ENCODE results near the gene MRPL55. TPM values are rescaled to one million over a fixed set of nuclear protein-coding genes. Genes with fewer than 3 reads are reported as not detected.
A peak's percentile ranks its signal among the peaks of the same experiment; 100 is the strongest.

MRPL55 gene
- total RNA-seq (2014; rRNA removed; shearing (Covaris generic)): 109 and 172 TPM in 2 replicates

DNA sequence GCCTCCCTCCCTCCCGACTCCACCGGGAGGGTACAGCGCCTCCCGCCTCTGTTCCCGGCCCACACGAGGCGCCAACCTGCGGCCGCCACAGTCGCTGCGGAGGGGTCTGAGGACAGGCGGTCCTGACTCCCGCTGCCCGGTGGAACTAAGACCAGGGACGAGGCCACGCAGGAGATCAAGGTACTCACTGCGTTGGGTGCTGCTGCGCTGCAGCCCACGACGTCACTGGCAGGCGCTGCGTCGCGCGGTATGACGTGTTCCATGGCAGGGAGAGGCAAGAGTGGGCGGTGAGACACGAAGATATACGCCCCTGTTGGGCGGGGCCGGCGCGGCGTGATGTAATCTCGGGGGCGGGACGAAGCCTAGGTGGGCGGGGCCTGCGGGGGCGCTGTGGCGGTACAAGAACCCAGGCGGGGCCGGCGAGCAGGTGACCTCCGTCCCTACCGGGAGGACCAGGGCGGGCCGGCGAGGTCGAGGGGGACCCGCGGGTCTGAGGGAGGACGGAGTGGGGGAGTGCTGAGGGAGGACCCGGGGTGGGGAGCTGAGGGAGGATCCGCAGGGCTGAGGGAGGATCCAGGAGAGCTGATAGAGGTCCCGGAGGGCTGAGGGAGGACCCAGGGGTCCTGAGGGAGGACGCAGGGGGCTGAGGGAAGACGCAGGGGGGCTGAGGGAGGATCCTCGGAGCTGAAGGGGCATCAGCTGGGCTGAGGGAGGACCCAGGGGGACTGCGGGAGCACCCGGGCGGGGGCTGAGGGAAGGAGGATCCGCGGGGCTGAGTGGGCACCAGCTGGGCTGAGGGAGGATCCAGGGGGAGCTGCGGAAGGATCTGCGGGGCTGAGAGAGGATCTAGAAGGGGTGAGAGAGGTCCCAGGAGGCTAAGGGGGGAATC lies at the start of gene MRPL55:
TSS of gene MRPL55 (minus strand) at position 227 of the 889 bp plus-strand sequence. CDS start 1,039 bp downstream, outside the sequence.
- DNase-seq: peak; percentile 99

DNA sequence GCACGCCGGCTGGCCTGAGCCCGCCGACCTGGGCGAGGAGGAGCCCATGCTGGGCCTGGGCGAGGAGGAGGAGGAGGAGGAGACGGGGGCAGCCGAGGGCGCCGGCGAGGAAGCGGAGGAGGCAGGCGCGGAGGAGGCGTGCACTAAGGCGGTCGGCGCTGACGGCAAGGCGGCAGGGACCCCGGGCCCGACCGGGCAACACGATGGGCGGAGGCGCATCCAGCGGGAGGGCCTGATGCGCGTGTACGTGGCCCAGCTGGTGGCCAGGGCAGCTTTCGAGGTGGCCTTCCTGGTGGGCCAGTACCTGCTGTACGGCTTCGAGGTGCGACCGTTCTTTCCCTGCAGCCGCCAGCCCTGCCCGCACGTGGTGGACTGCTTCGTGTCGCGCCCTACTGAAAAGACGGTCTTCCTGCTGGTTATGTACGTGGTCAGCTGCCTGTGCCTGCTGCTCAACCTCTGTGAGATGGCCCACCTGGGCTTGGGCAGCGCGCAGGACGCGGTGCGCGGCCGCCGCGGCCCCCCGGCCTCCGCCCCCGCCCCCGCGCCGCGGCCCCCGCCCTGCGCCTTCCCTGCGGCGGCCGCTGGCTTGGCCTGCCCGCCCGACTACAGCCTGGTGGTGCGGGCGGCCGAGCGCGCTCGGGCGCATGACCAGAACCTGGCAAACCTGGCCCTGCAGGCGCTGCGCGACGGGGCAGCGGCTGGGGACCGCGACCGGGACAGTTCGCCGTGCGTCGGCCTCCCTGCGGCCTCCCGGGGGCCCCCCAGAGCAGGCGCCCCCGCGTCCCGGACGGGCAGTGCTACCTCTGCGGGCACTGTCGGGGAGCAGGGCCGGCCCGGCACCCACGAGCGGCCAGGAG lies 49.3 kb upstream of the MRPL55 start:
- DNase-seq: peak; percentile 55
- Histone ChIP-seq H3K27me3 (ENCODE audit: control insufficient read depth, insufficient read depth, low read length) (no peaks in the 10 kb centered on the region), H3K36me3 (replicated peaks; ENCODE audit: control insufficient read depth, insufficient read depth, low read length) (no peaks in the 10 kb centered on the region), H3K4me3 (ENCODE audit: insufficient read depth, low read depth, low read length) (no peak overlapping the region)

More for the DNA sequence above, at the start of gene MRPL55:
- peak within 1 kb of the TSS; percentile 94 for H3K4me3 ChIP-seq (ENCODE audit: insufficient read depth, low read depth, low read length)
- H3K27me3 ChIP-seq (ENCODE audit: control insufficient read depth, insufficient read depth, low read length): peaks cover 9% of the 10 kb centered on the region
- H3K36me3 ChIP-seq (replicated peaks; ENCODE audit: control insufficient read depth, insufficient read depth, low read length): peaks cover 8% of the 10 kb centered on the region

DNA sequence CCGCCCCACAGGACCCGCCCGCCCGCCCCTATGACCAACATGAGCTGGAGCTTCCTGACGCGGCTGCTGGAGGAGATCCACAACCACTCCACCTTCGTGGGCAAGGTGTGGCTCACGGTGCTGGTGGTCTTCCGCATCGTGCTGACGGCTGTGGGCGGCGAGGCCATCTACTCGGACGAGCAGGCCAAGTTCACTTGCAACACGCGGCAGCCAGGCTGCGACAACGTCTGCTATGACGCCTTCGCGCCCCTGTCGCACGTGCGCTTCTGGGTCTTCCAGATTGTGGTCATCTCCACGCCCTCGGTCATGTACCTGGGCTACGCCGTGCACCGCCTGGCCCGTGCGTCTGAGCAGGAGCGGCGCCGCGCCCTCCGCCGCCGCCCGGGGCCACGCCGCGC lies 48.6 kb upstream of the MRPL55 start:
- Histone ChIP-seq H3K27me3 (ENCODE audit: control insufficient read depth, insufficient read depth, low read length) (no peaks in the 10 kb centered on the region), H3K4me3 (ENCODE audit: insufficient read depth, low read depth, low read length) (no peak overlapping the region), H3K36me3 (replicated peaks; ENCODE audit: control insufficient read depth, insufficient read depth, low read length) (no peaks in the 10 kb centered on the region)
- peak; percentile 44 for DNase-seq

DNA sequence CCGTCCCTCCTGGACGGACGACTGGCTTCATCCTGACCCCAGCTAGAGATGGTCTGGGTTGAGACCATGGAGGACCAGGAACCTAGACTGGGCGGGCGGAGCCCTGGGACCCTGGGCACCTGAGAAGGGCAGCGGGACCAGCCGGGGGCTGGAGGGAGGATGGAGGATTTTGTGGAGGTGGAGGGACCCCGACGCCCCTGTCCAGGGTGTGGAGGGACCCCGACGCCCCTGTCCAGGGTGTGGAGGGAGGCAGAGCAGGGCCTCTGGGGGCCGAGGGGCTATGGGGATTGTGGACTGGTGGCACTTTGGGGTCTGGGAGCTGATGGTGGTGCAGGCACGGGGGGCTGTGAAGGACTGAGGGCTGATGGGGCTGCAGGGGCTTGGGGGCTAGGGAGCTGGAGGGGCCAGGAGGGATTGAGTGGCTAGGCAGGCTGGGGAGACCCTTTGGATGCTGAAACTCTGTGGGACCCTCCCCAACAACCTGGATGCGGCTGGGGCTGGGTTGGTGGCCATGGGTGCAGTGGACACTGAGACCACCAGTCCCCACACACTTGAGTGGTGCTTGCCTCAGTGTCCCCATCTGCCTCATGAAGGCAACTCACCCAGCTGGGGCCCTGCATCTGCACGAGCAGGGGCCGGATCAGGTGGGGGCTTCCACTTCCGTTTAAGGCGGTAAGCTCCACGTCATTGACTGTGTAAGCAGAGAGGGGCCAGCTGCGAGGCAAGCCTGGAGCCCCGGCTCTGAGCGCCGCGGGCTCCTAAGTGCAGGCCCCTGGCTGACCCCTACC lies 48.0 kb upstream of the MRPL55 start:
- H3K4me3 ChIP-seq (ENCODE audit: insufficient read depth, low read depth, low read length): no peak overlapping the region
- DNase-seq: peak; percentile 47

DNA sequence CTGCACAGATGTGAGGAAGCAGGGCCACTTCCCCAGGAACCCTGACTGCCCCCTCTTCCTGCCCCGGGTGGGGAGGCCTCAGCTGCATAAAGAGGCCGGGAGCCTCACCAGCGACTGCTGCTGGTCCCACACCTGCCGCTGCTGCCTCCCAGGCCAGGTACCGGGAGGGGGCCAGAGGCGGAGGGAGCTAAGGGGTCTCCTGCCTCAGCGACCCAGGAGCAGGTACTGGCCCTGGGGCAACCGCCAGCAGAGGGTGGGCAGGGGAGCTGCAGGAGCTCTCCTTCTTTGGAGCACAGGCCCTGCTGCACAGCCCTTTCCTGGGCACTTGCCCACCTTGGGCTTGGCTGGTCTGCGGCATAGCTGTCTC lies 47.4 kb upstream of the MRPL55 start:
- DNase-seq: peak; percentile 42
- Histone ChIP-seq H3K4me3 (ENCODE audit: insufficient read depth, low read depth, low read length) (no peak overlapping the region), H3K27me3 (ENCODE audit: control insufficient read depth, insufficient read depth, low read length) (no peaks in the 10 kb centered on the region), H3K36me3 (replicated peaks; ENCODE audit: control insufficient read depth, insufficient read depth, low read length) (no peaks in the 10 kb centered on the region)

More for the DNA sequence above, 48.0 kb upstream of the MRPL55 start:
- Histone ChIP-seq H3K27me3 (ENCODE audit: control insufficient read depth, insufficient read depth, low read length) (no peaks in the 10 kb centered on the region), H3K36me3 (replicated peaks; ENCODE audit: control insufficient read depth, insufficient read depth, low read length) (no peaks in the 10 kb centered on the region)

DNA sequence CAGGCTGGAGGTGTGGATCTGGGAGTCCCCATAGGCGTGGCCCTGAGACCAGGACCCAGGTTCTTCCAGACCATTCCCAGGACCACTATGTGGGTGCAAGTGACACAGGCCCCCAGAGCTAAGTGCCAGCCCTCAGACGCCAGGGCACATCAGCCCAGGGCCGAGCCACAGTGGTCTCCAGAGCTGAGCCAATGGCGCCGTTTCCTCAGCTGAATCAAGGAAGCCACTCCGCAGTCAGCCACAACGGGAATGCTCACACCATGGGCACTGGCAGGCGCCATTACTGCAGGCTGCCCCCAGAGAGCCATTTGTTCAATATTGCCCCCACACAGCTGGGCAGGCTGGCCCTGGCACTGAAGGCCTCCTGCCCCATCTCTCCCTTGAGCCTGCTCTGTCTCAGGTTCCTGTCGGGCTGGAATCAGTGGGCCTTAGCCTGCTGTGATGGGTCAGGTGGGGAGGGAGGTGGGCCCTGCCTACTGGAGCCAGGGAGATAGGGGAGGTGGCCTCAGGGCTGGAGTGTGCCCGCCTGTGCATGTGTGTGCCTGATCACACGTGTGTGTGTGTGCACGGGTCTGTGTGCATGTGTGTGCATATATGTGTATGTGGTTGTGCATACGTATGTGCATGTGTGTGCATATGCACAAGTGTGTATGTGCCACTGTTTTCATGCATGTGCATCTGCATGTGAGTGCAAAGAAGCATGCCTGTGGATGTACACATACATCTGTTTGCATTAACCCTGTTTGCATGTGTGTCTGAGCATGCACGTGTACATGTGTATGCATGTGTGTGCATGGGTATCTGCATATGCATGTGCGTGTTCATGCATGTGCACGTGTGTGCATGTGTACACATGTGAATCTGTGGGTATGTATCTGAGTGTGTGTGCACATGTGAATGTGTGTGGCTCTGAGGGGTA lies 46.8 kb upstream of the MRPL55 start:
- peak; percentile 48 for DNase-seq
- no peak overlapping the region for H3K4me3 ChIP-seq (ENCODE audit: insufficient read depth, low read depth, low read length)
- H3K36me3 ChIP-seq (replicated peaks; ENCODE audit: control insufficient read depth, insufficient read depth, low read length): no peaks in the 10 kb centered on the region
- H3K27me3 ChIP-seq (ENCODE audit: control insufficient read depth, insufficient read depth, low read length): no peaks in the 10 kb centered on the region

DNA sequence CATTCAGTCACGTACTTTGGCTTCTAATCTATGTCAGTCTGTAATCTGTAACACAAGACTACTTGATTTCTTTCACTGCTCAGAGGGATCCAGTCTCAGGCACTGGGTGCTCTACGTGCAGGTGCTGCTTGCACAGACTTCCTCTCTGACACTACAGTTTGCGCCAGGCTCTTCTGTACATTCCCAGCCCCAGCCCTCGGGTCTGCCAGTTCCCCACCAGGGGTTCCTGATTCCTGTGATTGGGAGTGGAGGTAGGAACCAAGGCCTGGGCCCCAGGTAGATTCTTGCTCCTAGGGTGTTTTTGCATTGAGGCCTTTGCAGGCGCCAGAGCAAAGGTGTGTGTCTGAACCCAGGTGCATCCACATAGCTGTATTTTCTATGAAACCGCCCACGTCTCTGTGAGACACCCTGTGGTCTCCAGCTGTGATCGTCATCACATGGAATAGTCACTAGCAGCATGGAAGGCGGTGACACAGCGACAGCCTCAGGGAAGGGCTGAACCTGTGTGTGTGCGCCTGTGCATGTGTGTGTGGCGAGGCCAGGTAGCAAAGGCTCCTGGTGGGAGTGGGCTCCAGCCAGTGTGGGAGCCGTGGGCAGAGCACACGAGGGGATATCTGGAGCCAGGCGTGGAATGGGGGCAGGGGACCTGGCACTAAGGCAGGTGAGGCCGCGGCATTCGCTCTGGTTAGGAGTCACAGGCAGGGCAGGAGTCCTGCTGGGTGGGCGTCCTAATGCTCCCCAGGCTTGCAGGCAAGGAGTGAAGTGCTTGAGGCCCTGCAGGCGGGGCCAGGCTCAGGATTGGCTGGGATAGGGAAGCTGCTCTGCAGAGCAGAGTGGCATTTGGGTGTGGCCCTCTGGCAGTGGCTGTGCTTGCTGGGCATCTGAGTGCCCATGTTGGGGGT lies 45.8 kb upstream of the MRPL55 start:
- Histone ChIP-seq H3K36me3 (replicated peaks; ENCODE audit: control insufficient read depth, insufficient read depth, low read length) (no peaks in the 10 kb centered on the region), H3K27me3 (ENCODE audit: control insufficient read depth, insufficient read depth, low read length) (no peaks in the 10 kb centered on the region), H3K4me3 (ENCODE audit: insufficient read depth, low read depth, low read length) (no peak overlapping the region)
- peak; percentile 55 for DNase-seq

DNA sequence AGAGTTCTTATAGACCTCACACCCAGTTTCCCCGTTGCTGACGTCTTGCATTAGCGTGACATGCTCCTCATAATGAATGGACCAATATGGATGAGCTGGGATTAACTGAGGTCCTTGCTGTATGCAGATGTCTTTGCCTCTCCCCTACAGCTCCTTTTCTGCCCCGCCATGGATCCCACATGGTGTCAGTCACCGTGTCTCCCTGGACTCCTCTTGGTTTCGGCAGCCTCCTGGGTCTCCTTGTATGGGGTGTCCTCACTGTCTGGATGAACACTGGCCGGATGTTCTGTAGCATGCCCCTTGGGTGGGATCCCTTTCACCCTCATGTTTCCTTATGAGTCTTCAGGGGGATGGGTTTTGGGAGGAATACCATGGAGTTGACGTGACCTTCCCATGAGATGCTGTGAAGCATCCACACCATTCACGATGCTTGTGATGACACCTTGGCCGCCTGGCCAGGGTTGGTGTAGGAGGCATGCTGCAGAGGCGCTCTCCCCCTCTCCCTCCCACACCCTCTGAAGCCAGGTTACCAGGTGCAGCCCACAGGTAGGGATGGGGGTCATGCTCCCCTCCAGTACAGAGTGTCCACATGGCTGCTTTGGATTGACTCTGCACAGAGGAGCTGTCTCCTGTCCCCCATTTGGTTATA lies 45.0 kb upstream of the MRPL55 start:
- Histone ChIP-seq H3K36me3 (replicated peaks; ENCODE audit: control insufficient read depth, insufficient read depth, low read length) (no peaks in the 10 kb centered on the region), H3K4me3 (ENCODE audit: insufficient read depth, low read depth, low read length) (no peak overlapping the region), H3K27me3 (ENCODE audit: control insufficient read depth, insufficient read depth, low read length) (no peaks in the 10 kb centered on the region)
- DNase-seq: no peak

DNA sequence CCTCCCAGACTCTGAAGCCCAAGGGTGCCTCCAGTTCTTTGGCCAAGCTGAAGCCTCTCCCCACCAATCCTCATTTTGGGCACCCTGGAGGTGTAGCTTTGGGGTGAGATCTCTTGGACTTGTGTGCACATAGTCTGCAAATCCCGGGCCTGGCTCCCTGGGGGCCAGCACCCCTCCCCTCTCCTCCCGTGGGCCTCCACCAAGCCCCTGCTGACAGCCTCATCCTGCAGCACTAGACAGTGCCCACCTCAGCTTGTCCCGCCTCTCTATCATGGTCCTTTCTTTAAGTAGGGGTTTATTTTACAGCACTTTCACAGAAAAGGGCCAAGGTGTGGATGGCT lies 43.8 kb upstream of the MRPL55 start:
- peak; percentile 29 for DNase-seq
- no peaks in the 10 kb centered on the region for H3K27me3 ChIP-seq (ENCODE audit: control insufficient read depth, insufficient read depth, low read length)
- H3K4me3 ChIP-seq (ENCODE audit: insufficient read depth, low read depth, low read length): no peak overlapping the region
- no peaks in the 10 kb centered on the region for H3K36me3 ChIP-seq (replicated peaks; ENCODE audit: control insufficient read depth, insufficient read depth, low read length)

DNA sequence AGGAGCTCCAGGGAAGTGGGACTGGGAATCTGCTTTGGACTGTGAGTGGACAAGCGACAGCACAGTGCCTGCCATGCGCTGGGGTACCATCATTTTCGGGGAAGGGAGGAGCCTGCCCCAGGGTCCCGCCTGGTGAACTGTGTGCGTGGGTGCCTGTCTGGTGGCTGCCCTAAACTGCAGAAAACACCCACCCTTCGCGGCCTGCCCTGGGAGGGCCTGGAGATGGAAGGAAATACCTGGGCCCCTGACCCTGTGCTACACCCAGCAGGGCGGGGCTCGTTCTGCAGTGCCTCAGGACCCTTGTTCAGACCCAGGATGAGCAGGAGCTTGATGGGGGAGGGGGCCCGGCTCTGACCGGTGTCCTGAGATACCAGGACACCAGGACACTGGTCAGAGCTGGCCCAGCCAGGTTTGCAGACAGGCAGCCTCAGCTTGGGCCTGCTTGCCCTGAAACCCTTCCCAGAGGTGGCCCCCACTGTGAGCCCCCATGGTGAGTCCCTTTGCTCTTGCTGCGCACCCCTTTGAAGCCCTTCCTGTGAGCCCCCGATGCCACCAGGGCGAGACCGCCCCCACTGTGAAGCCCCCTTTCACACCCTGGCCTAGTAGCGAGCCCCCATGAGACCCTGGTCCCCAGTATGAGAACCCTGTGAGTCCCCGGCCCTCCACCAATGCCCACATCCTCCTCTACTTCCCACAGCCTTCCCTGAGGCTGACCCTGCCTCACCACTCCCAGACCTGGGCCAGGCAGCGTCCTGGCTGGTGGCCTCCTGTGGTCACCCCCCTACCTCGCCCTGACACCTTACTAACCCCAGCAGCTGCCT lies 43.2 kb upstream of the MRPL55 start:
- DNase-seq: peak; percentile 49
- Histone ChIP-seq H3K27me3 (ENCODE audit: control insufficient read depth, insufficient read depth, low read length) (no peaks in the 10 kb centered on the region), H3K36me3 (replicated peaks; ENCODE audit: control insufficient read depth, insufficient read depth, low read length) (no peaks in the 10 kb centered on the region), H3K4me3 (ENCODE audit: insufficient read depth, low read depth, low read length) (no peak overlapping the region)

DNA sequence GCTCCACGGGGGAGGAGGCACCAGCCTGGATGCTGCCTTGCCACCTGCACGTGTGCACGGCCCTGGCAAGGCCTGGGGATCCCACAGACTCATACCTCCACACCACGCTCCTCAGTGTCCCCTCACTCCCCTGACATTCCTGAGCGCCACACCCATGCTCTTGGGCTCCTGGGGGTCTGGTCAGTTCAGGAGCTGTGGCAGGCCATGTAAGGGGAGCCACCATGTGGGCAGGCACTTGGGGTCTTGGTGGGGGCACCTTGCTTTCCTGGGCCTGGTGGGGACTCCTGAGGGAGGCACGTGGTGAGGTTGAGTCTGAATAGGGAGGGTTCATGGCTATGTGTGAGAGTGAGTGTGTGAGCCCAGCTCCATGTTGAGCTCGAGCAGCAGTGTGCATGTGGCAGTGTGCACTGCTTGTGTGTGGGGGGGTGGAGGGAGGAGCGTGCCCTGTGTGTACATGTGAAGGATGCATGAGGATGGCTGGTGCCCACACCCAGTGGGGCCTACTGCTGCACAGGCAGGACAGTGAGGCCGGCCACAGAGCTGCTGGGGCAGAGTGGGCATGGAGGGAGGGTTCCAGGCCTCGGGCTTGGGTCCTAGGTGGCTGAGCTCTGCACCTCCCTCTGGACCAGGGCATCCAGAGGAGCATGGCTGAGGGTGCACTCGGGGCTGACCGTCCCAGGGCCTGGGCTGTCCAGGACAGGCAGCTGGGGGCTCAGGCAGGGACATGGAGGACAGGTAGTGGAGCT lies 42.3 kb upstream of the MRPL55 start:
- Histone ChIP-seq H3K4me3 (ENCODE audit: insufficient read depth, low read depth, low read length) (no peak overlapping the region), H3K36me3 (replicated peaks; ENCODE audit: control insufficient read depth, insufficient read depth, low read length) (no peaks in the 10 kb centered on the region), H3K27me3 (ENCODE audit: control insufficient read depth, insufficient read depth, low read length) (no peaks in the 10 kb centered on the region)
- peak; percentile 53 for DNase-seq

All from H7 (cell line).